OCI-LY3 (cell line): ENCODE measurements around the gene CTNNA1.

ENCODE experiments used
- CTCF ChIP-seq: fragments of 200-600, 300-600 bp; sonication (generic); IDR thresholded peaks from 2 replicates; pipeline ENCODE4 v1.5.1; 2014; ENCODE audit warnings: antibody characterized with exemption, low read length, low read depth
- EZH2phosphoT487 ChIP-seq: fragments of 200-600 bp; shearing (Covaris generic); IDR thresholded peaks from 2 replicates; pipeline ENCODE4 v1.6.1; 2018; ENCODE audit warnings: antibody characterized with exemption, mixed run types, low read depth

GRCh38 chr5:138713247-138713646 lies 40.0 kb upstream of the CTNNA1 start:
- no peak for TF ChIP-seq CTCF
- TF ChIP-seq EZH2phosphoT487 = no peak
